CD4-positive, alpha-beta T cell treated with Interleukin-4 for 1 hour (primary cell): ENCODE measurements around the gene PLEKHH1.

ENCODE experiments used
- DNase-seq, 2 donors: peaks; one replicate each; pipeline ENCODE4 v3.0.0-alpha.2; 2020 to 2022

Gene PLEKHH1

GRCh38 chr14:67569651-67570290 is 36.7 kb downstream of the PLEKHH1 start:
- no peak for DNase-seq

- DNase-seq, result no peak
These were observed 37.4 kb downstream of the PLEKHH1 start for GRCh38 chr14:67570453-67570852.

- DNase-seq, result peak; percentile 68 to 72
These were observed 38.3 kb downstream of the PLEKHH1 start for GRCh38 chr14:67571275-67571990.

- no peak for DNase-seq
These were observed 38.9 kb downstream of the PLEKHH1 start for GRCh38 chr14:67571991-67572323.

GRCh38 chr14:67572608-67573007 is 39.5 kb downstream of the PLEKHH1 start:
- DNase-seq, result no peak

GRCh38 chr14:67573228-67574010 is 40.3 kb downstream of the PLEKHH1 start:
- DNase-seq, result no peak

- DNase-seq, result no peak
These were observed 41.1 kb downstream of the PLEKHH1 start for GRCh38 chr14:67574156-67574555.

GRCh38 chr14:67574806-67575205 is 41.7 kb downstream of the PLEKHH1 start:
- no peak for DNase-seq

GRCh38 chr14:67575684-67576083 is 42.6 kb downstream of the PLEKHH1 start:
- no peak for DNase-seq

- no peak for DNase-seq
These were observed 43.3 kb downstream of the PLEKHH1 start for GRCh38 chr14:67576216-67576955.

- DNase-seq, result no peak
These were observed 44.2 kb downstream of the PLEKHH1 start for GRCh38 chr14:67577181-67577808.

GRCh38 chr14:67577909-67578749 is 45.0 kb downstream of the PLEKHH1 start:
- no peak for DNase-seq

- no peak for DNase-seq
These were observed 46.0 kb downstream of the PLEKHH1 start for GRCh38 chr14:67579040-67579439.

GRCh38 chr14:67579636-67580035 is 46.5 kb downstream of the PLEKHH1 start:
- no peak for DNase-seq

- no peak for DNase-seq
These were observed 47.5 kb downstream of the PLEKHH1 start for GRCh38 chr14:67580336-67581171.

- DNase-seq, result no peak
These were observed 48.6 kb downstream of the PLEKHH1 start for GRCh38 chr14:67581643-67582042.

- DNase-seq, result no peak
These were observed 49.0 kb downstream of the PLEKHH1 start for GRCh38 chr14:67582061-67582460.

- DNase-seq, result peak; percentile 42 to 46
These were observed 50.9 kb downstream of the PLEKHH1 start for GRCh38 chr14:67583711-67584644.

GRCh38 chr14:67584978-67585377 is 51.9 kb downstream of the PLEKHH1 start:
- no peak for DNase-seq

- DNase-seq, result no peak
These were observed 53.3 kb downstream of the PLEKHH1 start for GRCh38 chr14:67586369-67586768.
